GM19035 (cell line): ENCODE data around the gene OR1A1.
"Not testable (repeated sequence)": the region's sequence is repeated elsewhere in the genome, so short reads cannot be mapped to it uniquely, and the experiment has no call there.

Experiments used
- ATAC-seq: cut with Tn5 transposase; IDR thresholded peaks from one replicate; pipeline ENCODE4 v1.9.1; 2021; ENCODE audit not compliant: unreplicated experiment

The OR1A1 gene

GRCh38 chr17:3207367-3207766 is at the start of gene OR1A1:
Gene OR1A1 (plus strand): TSS chr17:3207667. CDS start chr17:3215621, 7,954 bp downstream.
- ATAC-seq, result no peak

GRCh38 chr17:3167574-3167973 is 39.9 kb upstream of the OR1A1 start:
- no peak for ATAC-seq

- no peak for ATAC-seq
Observed at GRCh38 chr17:3189961-3190360, 17.5 kb upstream of the OR1A1 start.

DNA sequence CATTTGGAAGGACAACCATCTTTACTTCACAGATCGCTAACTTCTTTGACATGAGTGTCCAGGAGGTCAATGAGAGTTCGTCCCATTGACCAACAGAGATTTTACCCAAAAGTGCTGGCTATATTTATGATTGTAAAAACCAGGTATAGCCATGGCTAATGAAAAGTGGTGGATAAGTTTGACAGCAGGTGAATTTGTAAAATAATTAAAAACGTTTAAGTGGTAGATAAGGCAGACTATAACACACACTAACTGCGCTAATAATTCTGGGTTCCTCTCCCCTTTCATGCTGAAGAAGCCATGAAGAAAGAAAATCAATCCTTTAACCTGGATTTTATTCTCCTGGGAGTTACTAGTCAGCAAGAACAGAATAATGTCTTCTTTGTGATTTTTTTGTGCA is 10.2 kb upstream of the OR1A1 start, which contains the start of gene OR1A2:
Gene OR1A2 (plus strand): TSS at position 301 of the 400 bp plus-strand sequence. CDS start 0 bp downstream, at position 301.
- ATAC-seq, result no peak

- no peak for ATAC-seq
Observed at GRCh38 chr17:3208484-3208883, 1.0 kb downstream of the OR1A1 start.

DNA sequence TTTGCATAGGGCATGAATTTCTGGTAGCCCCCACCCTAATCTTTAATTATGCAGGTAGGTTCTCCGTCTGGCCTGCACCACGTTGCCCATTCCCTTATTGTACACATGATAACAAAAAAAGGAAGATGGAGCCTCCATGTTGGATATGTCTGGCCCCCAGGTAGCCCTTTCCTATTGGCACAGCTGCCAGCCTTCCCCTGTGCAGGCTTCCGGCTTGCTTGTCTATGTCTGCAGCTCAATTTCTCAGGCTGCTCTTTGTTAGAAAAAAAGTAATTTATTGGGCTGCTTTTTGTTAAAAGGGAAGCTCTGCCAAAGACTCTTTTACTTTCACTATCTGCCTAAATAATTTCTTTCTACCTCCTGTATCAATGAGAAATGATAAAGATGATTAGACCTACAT is 5.5 kb downstream of the OR1A1 start:
- no peak for ATAC-seq

- ATAC-seq, result no peak
Observed at GRCh38 chr17:3213587-3213986, 6.1 kb downstream of the OR1A1 start.

GRCh38 chr17:3219978-3220377 is 12.5 kb downstream of the OR1A1 start:
- ATAC-seq, result not testable (repeated sequence)

DNA sequence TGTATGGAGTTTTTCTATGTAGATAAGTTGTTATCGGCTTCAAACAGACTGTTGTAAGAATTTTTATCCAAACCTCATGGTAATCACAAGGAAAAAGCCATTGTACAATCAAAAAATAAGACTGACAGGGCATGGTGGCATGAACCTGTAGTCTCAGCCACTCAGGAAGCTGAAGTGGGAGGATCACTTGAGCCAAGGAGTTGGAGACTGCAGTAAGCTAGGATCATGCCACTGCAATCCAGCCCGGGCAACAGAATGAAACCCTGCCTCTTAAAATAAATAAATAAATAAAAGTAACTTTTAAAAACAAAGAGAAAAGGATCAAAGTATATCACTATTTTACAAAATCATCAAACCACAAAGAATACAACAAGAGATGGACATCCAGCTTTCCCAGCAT is 14.4 kb downstream of the OR1A1 start:
- no peak for ATAC-seq

GRCh38 chr17:3222505-3222904 is 15.0 kb downstream of the OR1A1 start:
- ATAC-seq, result no peak

- not testable (repeated sequence) for ATAC-seq
Observed at GRCh38 chr17:3224721-3225352, 17.4 kb downstream of the OR1A1 start.

- ATAC-seq, result not testable (repeated sequence)
Observed at GRCh38 chr17:3232300-3232699, 24.8 kb downstream of the OR1A1 start.

- not testable (repeated sequence) for ATAC-seq
Observed at GRCh38 chr17:3238685-3239084, 31.2 kb downstream of the OR1A1 start.

- not testable (repeated sequence) for ATAC-seq
Observed at GRCh38 chr17:3241044-3241443, 33.6 kb downstream of the OR1A1 start.

GRCh38 chr17:3244841-3245240 is 37.4 kb downstream of the OR1A1 start:
- not testable (repeated sequence) for ATAC-seq

DNA sequence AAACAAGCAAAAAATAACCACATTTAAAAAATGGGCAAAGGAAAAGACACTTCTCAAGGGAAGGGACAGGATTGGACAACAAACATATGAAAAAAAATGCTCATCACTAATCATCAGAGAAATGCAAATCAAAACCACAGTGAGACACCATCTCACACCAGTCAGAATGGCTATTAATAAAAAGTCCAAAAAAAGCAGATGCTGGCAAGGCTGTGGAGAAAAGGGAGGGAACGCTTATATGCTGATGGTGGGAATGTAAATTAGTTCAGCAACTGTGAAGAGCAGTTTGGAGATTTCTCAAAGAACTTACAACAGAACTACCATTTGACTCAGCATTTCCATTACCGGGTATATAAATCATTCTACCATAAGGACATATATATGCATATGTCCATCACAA is 41.5 kb downstream of the OR1A1 start:
- not testable (repeated sequence) for ATAC-seq

DNA sequence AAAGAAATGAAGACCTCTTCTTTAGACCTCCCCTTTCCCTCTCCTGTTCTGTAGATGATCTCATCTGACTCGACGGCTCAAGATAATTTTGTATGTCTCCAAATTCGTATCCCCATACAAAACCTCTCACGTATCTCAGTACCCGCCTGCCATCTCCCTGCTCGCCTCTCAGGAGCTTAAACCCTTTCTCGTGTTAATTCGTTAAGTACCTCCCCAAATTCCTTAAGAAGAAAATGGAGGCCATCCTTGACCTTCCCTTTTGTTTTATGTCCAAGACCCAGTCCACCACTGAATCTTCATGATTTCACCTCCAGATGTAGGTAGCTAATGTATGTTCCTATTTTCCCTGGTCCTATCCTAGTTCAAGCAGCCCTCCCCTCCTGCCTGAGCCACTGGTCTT is 49.1 kb downstream of the OR1A1 start:
- no peak for ATAC-seq

DNA sequence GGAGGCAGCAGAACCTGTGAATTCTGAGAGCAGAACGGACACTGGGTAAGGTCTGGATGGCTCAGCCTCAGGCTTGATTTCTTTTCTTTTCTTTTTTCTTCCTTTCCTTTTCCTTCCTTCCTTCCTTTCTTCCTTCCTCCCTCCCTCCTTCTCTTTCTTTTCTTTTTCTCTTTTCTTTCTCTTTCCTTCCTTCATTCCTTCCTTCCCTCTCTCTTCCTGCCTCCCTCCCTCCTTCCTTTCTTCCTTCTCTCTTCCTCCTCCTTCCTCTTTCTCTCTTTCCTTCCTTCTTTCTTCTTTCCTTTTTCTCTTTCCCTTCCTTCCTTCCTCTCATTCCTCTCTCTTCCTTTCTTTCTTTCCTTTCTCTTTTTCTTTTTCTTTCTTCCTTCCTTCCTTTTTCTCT is 52.7 kb downstream of the OR1A1 start:
- no peak for ATAC-seq

GRCh38 chr17:3260600-3260999 is 53.1 kb downstream of the OR1A1 start:
- no peak for ATAC-seq
